Coronary artery (tissue), 2 donors: ENCODE measurements around the gene MBOAT1.

Source experiments
- DNase-seq: peaks from one replicate; pipeline ENCODE4 v3.0.0-alpha.2; 2017; ENCODE audit warnings: low spot score
- H3K27ac ChIP-seq, 2 donors: fragments of 200-600 bp; sonication (generic); one replicate each; pipeline ENCODE4 v1.5.1; 2016 to 2019
- H3K4me3 ChIP-seq: fragments of 200-600 bp; sonication (generic); 2 replicates; pipeline ENCODE4 v1.5.1; 2016; ENCODE audit warnings: mild to moderate bottlenecking, moderate library complexity
- TF ChIP-seq, protein P1 (sequence below): fragments of 200-600 bp; sonication (generic); IDR thresholded peaks from one replicate; pipeline ENCODE4 v1.5.1; 2019; ENCODE audit warnings: antibody characterized with exemption

The MBOAT1 gene

DNA sequence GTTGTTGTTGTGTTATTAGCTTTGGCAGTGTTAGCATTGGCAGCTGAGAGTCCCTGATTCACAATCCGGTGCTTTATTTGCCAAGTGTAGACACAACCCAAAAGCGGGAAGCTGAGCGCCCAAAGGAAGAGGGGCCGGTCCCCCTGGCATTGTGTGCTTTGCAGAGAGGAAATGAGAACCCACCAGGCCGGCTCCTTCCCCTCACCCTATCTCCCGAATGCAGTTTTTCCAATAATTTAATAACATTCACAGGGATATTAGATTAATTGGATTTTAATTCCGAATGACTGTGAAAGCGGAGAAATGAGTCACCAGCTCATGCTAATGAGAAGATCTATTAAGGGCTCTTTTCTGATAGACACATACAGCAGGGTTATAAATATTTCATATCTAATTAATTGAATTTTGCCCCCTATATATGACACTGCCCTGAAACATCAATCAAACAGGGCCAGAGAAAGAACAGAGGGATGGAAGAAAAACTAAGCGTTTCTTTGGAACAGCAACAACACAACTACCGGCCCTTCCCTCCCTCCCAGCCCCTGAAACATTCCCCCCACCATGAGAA lies 143.8 kb downstream of the MBOAT1 start:
- DNase-seq = no peak
- TF ChIP-seq, protein P1, sequence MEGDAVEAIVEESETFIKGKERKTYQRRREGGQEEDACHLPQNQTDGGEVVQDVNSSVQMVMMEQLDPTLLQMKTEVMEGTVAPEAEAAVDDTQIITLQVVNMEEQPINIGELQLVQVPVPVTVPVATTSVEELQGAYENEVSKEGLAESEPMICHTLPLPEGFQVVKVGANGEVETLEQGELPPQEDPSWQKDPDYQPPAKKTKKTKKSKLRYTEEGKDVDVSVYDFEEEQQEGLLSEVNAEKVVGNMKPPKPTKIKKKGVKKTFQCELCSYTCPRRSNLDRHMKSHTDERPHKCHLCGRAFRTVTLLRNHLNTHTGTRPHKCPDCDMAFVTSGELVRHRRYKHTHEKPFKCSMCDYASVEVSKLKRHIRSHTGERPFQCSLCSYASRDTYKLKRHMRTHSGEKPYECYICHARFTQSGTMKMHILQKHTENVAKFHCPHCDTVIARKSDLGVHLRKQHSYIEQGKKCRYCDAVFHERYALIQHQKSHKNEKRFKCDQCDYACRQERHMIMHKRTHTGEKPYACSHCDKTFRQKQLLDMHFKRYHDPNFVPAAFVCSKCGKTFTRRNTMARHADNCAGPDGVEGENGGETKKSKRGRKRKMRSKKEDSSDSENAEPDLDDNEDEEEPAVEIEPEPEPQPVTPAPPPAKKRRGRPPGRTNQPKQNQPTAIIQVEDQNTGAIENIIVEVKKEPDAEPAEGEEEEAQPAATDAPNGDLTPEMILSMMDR = no peak
- Histone ChIP-seq H3K27ac (no peak overlapping the region), H3K4me3 (no peak overlapping the region)

DNA sequence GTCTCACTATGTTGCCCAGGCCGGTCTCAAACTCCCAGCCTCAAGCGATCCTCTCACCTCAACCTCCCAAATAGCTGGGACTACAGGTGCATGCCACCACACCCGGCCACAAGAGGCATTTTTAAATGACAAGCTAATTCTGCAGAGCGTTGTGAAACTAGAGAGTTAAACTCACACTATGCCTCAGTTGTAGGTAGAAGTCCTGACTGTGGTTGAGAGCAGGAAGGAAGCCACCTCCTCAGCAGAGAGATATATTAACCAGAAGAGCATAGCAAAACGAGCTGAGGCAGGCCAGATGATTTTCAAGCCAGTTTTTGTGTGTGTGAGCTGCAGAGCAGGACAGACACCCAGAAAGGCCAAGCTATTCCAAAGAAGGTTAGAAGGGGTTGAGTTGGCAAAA lies 150.3 kb downstream of the MBOAT1 start:
- TF ChIP-seq, protein P1 = no peak
- DNase-seq = no peak
- H3K4me3 ChIP-seq = no peak overlapping the region
- no peak overlapping the region for H3K27ac ChIP-seq

DNA sequence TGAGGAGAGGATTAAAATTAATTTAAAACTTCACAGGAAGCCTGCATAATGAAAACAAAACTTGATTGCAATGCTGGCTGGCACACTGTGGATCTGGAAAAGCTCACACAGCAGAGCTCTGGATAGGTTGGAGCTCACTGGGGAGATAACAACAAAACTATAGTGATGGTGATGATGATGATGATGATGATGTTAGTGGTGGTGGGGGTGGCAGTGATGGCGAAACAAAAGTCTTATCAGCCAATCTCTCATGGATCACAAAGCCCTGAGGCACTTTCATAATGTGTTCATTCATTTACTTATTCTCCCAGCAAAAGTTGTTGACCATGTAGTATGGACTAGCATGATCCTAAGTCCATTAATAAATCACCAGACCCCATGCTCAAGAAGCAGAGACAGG lies 152.0 kb downstream of the MBOAT1 start:
- no peak for DNase-seq
- Histone ChIP-seq H3K4me3 (no peak overlapping the region), H3K27ac (no peak overlapping the region)
- TF ChIP-seq, protein P1 = no peak

DNA sequence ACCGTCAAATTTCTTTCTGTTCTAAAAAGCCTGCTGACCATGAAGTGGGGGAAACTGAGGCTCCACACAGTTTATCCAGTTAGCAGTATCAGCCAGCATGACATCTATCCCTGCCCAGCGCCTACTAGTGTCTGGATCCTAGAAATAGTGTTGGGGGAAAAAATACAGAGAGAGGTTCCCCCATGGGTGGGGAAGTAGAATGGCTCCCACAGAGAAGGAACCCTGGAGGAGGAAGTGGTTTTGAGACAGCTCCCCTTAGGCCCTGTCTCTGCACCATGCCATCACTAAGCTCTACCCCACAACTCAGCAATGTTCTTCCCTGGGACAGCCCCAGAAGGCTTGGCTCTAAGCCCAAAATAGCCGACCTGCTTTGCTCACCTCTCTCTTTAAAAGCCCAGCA lies 153.4 kb downstream of the MBOAT1 start:
- H3K4me3 ChIP-seq = no peak overlapping the region
- H3K27ac ChIP-seq = no peak overlapping the region
- DNase-seq = no peak
- TF ChIP-seq, protein P1 = no peak

DNA sequence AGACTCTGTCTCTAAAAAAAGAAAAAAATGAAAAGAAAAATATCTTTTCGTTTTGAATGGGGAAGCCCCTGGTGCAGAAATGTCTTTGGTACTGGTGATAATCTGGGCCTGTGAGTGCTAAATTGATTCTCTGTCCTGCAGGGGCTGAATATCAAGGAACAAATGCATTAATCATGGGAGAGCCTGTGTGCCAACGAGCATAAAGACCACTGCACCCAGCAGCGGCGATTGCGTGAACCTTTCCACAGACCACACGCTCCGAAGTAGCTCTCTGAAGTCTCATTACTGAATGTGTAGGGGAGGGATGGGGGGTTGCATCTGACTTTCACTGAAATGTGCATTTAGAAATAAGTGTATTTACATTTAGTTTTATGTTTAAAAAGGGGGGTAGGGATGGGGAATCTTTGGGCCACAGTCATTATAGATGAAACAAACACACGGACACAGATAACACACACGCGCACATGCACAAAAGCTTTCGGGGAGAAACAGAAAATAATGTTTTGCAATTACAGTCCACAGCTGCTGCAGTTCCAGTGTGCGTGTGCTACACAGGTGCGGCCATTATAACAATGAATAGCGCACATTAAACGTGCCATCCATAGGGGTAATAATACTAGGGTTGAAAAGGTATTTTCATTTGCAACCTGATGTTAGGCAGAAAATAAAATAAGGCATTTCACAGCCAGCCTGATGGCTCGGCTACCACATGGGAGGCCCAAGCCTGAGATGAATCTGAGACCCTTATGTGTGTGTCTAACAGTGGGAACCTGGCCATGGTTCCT lies 154.0 kb downstream of the MBOAT1 start:
- Histone ChIP-seq H3K27ac (no peak overlapping the region), H3K4me3 (no peak overlapping the region)
- TF ChIP-seq, protein P1 = no peak
- DNase-seq = no peak

DNA sequence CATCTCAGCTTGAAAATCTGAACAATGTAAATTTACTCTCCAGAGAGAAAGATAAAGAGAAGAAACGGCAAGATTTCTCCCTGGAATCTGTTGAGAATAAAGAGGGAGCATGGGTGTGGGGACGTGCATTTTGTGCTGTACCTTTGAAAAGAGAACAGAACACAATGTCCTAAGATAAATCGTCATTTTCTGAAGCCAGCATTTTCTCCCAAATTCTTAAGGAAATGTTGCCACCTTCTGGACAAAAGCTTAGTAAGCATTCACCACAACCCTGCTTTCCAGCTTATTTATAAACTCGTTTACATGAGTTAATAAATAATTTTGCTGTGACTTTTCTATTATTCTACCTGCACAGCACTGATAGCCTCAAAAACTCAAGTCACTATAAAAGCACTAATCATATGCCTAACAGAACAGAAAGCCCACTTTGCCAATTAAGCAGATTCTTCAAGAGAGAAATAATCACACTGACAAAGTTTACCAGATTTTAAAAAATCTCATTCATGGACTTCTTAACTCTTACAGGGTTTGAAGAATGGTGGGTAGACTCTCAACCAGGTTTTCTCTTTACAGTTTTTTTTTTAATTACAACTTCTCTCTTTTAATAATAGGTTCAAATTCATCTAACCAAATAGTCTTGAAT lies 155.8 kb downstream of the MBOAT1 start:
- H3K4me3 ChIP-seq = no peak overlapping the region
- H3K27ac ChIP-seq = no peak overlapping the region
- DNase-seq = no peak
- TF ChIP-seq, protein P1 = peak; percentile 19

DNA sequence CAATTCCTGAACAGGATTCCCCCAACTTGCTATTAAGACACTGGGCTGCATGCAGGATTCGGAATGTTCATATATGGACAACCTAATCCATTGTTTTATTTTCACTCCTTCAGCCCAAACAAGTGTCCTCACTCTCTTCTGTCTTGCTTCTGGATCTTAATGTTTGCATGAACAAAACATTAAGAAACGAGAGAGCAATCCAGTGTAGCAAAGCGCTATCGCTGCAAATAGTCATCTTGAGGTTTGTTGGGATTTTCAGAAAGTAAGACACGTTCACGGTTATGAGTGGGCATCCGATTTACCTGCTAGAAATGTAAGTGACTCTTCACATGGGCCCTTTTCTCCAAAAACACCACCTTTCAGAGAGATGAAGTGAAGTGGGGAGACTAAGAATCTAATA lies 156.4 kb downstream of the MBOAT1 start:
- Histone ChIP-seq H3K27ac (no peak overlapping the region), H3K4me3 (no peak overlapping the region)
- DNase-seq = no peak

More for the DNA sequence above, 156.4 kb downstream of the MBOAT1 start:
- TF ChIP-seq, protein P1 = no peak
